IMR-90 (cell line): ENCODE measurements around the gene S100A4. TPM values are rescaled to one million over a fixed set of nuclear protein-coding genes. Genes with fewer than 3 reads are reported as not detected.

Experiments used
- MAZ ChIP-seq: IDR thresholded peaks from 2 replicates; pipeline ENCODE4 v1.6.1; 2012; ENCODE audit warnings: low read depth, mild to moderate bottlenecking, low read length, improper control_type of control experiment, moderate library complexity, borderline replicate concordance
- RCOR1 ChIP-seq: IDR thresholded peaks from 2 replicates; pipeline ENCODE4 v1.6.1; 2012; ENCODE audit warnings: mild to moderate bottlenecking, low read length, improper control_type of control experiment; ENCODE audit not compliant: insufficient replicate concordance
- polyA plus RNA-seq, 3 experiments: library from polyadenylated mRNA; depleted of rRNA; stranded (reverse); fragments of >200 nt; gene quantifications; 2 replicates each; pipeline ENCODE4 v1.2.3, GENCODE V29; 2012; ENCODE audit warnings: low replicate concordance in 1 of 3
- total RNA-seq: library from RNA; depleted of rRNA; stranded (reverse); fragments of >200 nt; gene quantifications from 2 replicates; pipeline ENCODE4 v1.2.3, GENCODE V29; 2012
- TF ChIP-seq, protein P1 (sequence below): fragments of 150-350 bp; IDR thresholded peaks from 2 replicates; pipeline ENCODE4 v1.6.1; 2017; ENCODE audit warnings: mild to moderate bottlenecking, antibody characterized with exemption, low read length, low read depth

S100A4 gene
- total and polyA plus RNA-seq, 2 of the 4 experiments (the other 2 are of a cell fraction) = 5.6 to 16.6 TPM

DNA sequence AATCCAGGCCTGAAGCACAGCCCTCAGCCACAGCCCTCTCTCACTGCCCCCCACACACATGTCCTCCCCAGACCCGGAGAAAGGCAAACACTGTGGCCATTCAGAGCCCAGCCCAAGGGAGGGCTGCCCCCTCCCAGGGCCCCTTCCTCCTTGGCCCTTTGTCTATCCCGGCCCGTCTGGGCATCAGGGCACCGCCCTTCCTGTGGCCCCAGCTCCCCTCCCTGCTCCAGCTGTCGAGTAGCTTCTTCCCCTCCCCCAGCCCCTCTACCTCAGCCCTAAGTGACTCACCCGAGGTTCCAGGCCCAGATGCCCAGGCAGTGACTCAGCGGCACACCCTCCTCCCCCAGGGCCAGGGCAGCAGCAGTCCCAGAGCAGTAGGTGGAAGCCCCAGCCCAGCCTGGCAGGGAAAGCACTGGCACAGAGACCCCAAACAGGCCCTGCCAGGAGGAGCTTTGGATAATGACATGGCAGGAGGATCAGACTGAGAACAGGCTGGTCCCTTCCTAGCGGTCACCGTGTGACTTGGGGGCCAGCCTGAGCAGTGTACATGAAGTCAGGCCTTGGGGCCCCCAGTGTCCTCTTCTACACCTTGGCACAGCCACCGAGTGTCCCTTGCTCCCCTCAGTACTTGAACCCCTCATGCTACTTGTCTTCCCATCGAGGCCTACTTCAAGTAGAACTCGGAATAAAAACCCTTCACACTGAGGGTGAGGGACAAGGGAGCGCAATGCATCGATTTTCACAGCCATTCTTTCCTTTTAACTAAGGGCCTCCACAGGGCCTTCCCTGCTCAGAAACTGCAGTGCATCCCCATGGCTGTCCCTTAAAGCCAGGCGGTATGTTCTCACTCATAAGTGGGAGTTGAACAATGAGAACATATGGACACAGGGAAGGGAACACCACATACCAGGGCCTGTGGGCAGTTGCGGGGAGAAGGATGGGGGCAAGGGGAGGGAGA, 21.1 kb upstream of the S100A4 start (continued):
- TF ChIP-seq, protein P1, sequence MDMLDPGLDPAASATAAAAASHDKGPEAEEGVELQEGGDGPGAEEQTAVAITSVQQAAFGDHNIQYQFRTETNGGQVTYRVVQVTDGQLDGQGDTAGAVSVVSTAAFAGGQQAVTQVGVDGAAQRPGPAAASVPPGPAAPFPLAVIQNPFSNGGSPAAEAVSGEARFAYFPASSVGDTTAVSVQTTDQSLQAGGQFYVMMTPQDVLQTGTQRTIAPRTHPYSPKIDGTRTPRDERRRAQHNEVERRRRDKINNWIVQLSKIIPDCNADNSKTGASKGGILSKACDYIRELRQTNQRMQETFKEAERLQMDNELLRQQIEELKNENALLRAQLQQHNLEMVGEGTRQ = no peak
- peak; percentile 95; the same call in 1 of the 2 replicates for TF ChIP-seq MAZ
- TF ChIP-seq RCOR1 = peak; percentile 95
